C4-2B (cell line): Measurements from ENCODE around the gene CD244.

Source experiments
- ZFX ChIP-seq: fragments of 450-650 bp; IDR thresholded peaks from 2 replicates; pipeline ENCODE4 v1.6.1; 2017
- TF ChIP-seq, protein P1 (sequence below): fragments of 450-650 bp; conservative IDR thresholded peaks from 2 replicates; pipeline ENCODE4 v1.5.1; 2017; ENCODE audit warnings: mild to moderate bottlenecking

DNA sequence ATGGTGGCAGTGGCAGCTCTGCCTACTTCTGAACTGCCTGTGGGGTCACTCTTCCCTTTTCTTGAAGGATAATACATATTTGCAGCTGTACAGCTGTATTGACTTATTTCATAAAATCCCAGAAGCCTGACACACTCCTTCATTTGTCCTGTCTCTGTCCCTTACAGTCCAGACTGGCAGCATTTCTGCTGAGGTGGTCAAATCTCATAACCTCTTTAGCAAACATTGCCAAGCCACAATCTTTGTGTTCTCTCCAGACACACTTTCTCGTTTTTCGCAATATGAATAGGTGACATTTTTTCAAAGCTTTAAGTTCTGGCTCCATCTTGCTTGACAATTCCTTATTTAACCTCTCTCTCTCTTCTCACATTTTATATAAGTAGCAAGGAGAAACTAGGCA, 51.5 kb downstream of the CD244 start:
- TF ChIP-seq, protein P1, sequence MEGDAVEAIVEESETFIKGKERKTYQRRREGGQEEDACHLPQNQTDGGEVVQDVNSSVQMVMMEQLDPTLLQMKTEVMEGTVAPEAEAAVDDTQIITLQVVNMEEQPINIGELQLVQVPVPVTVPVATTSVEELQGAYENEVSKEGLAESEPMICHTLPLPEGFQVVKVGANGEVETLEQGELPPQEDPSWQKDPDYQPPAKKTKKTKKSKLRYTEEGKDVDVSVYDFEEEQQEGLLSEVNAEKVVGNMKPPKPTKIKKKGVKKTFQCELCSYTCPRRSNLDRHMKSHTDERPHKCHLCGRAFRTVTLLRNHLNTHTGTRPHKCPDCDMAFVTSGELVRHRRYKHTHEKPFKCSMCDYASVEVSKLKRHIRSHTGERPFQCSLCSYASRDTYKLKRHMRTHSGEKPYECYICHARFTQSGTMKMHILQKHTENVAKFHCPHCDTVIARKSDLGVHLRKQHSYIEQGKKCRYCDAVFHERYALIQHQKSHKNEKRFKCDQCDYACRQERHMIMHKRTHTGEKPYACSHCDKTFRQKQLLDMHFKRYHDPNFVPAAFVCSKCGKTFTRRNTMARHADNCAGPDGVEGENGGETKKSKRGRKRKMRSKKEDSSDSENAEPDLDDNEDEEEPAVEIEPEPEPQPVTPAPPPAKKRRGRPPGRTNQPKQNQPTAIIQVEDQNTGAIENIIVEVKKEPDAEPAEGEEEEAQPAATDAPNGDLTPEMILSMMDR = no peak
- no peak for TF ChIP-seq ZFX
